ENCODE results near the gene ATXN10. TPM values are rescaled to one million over a fixed set of nuclear protein-coding genes. Genes with fewer than 3 reads are reported as not detected.

Gene ATXN10
- total RNA-seq, 6 donors from 2014 or later, result 90.2 to 137 (median 110) TPM

DNA sequence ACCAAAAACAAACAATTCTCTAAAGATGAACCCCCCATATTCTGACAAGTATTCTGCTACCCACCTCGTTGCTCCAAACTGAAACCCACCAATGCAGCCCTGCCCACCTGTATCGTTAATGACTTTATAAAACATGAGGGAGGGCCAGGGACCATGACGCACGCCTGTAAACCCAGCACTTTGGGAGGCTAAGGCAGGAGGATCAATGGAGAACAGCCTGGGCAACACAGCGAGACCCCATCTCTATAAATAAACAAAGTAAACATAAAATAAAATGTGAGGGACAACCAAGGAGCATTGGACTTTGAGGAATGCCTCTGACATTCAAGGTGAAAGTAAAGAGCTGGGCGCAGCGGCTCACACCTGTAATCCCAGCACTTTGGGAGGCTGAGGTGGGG, 39.8 kb upstream of the ATXN10 start:
- no peak overlapping the region for H3K4me3 ChIP-seq
- peaks cover 0 to 2% (median 0%) of the 10 kb centered on the region in 4 donors for H3K27me3 ChIP-seq
- no peak for TF ChIP-seq POLR2A (IDR thresholded peaks at IDR 0.05)
- no peak for TF ChIP-seq POLR2AphosphoS5 (IDR thresholded peaks at IDR 0.05)
- TF ChIP-seq EP300 (IDR thresholded peaks at IDR 0.05), result no peak
- TF ChIP-seq, protein P1, sequence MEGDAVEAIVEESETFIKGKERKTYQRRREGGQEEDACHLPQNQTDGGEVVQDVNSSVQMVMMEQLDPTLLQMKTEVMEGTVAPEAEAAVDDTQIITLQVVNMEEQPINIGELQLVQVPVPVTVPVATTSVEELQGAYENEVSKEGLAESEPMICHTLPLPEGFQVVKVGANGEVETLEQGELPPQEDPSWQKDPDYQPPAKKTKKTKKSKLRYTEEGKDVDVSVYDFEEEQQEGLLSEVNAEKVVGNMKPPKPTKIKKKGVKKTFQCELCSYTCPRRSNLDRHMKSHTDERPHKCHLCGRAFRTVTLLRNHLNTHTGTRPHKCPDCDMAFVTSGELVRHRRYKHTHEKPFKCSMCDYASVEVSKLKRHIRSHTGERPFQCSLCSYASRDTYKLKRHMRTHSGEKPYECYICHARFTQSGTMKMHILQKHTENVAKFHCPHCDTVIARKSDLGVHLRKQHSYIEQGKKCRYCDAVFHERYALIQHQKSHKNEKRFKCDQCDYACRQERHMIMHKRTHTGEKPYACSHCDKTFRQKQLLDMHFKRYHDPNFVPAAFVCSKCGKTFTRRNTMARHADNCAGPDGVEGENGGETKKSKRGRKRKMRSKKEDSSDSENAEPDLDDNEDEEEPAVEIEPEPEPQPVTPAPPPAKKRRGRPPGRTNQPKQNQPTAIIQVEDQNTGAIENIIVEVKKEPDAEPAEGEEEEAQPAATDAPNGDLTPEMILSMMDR (IDR thresholded peaks at IDR 0.05), result no peak
- no peak overlapping the region for H3K27ac ChIP-seq
- no peak for ATAC-seq (ENCODE audit: low FRiP score in 2 of 2)
- no peaks in the 10 kb centered on the region for H3K36me3 ChIP-seq
- H3K9me3 ChIP-seq, result no peaks in the 10 kb centered on the region
- no peak for DNase-seq
- H3K4me1 ChIP-seq, result peaks cover 0 to 8% (median 0%) of the 10 kb centered on the region in 4 donors
- WGBS, 2 donors, result 80 to 81% methylated on average over 7 of the region's 7 CpGs

GRCh38 chr22:45632791-45633515, 38.7 kb upstream of the ATXN10 start:
- 23 to 32% methylated on average over 15 of the region's 15 CpGs for WGBS, 2 donors
- Histone ChIP-seq H3K27ac (no peak overlapping the region), H3K4me3 (no peak overlapping the region), H3K4me1 (peaks cover 0 to 8% (median under 1%) of the 10 kb centered on the region in 4 donors), H3K27me3 (peaks cover 0 to 2% (median 0%) of the 10 kb centered on the region in 4 donors), H3K36me3 (no peaks in the 10 kb centered on the region), H3K9me3 (no peaks in the 10 kb centered on the region)
- TF ChIP-seq POLR2AphosphoS5 (IDR thresholded peaks at IDR 0.05), result no peak
- TF ChIP-seq, protein P1 (IDR thresholded peaks at IDR 0.05), result no peak
- no peak for TF ChIP-seq POLR2A (IDR thresholded peaks at IDR 0.05)
- no peak for TF ChIP-seq EP300 (IDR thresholded peaks at IDR 0.05)
- DNase-seq, result no peak
- ATAC-seq (ENCODE audit: low FRiP score in 2 of 2), result no peak

- H3K27me3 ChIP-seq, result peaks cover 0 to 2% (median 0%) of the 10 kb centered on the region in 4 donors
- WGBS, 2 donors, result 84 to 85% methylated on average over 7 of the region's 7 CpGs
- H3K27ac ChIP-seq, result no peak overlapping the region
- ATAC-seq (ENCODE audit: low FRiP score in 2 of 2) (no peak), DNase-seq (no peak)
- no peaks in the 10 kb centered on the region for H3K9me3 ChIP-seq
- TF ChIP-seq, protein P1 (IDR thresholded peaks at IDR 0.05), result no peak
- no peak for TF ChIP-seq POLR2AphosphoS5 (IDR thresholded peaks at IDR 0.05)
- no peak for TF ChIP-seq POLR2A (IDR thresholded peaks at IDR 0.05)
- TF ChIP-seq EP300 (IDR thresholded peaks at IDR 0.05), result no peak
- no peak overlapping the region for H3K4me3 ChIP-seq
- no peaks in the 10 kb centered on the region for H3K36me3 ChIP-seq
- H3K4me1 ChIP-seq, result peaks cover 10 to 17% (median 13%) of the 10 kb centered on the region in 4 donors
These were observed 35.0 kb upstream of the ATXN10 start for GRCh38 chr22:45636683-45637082.

DNA sequence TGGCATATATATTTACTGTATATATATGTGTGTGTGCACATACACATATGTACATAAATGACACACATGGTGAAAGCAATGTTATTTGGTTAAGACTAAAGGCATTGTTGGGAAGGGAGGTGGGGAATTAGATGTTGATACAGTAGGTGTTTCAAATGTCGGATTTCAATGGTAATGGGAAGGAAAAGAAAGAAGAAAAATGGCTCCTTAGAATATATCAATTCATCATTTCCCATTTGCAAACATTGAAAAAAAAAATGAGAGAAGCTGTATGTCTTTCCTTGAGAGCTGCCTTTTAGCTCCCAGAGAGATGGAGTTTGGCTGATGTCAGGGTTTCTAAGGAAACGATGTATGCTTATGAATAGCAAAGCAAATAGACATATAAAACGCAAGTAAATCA, 33.4 kb upstream of the ATXN10 start:
- H3K36me3 ChIP-seq, result no peaks in the 10 kb centered on the region
- DNase-seq (no peak), ATAC-seq (ENCODE audit: low FRiP score in 2 of 2) (no peak)
- no peak overlapping the region for H3K27ac ChIP-seq
- no peaks in the 10 kb centered on the region for H3K9me3 ChIP-seq
- peaks cover 0 to 2% (median 0%) of the 10 kb centered on the region in 4 donors for H3K27me3 ChIP-seq
- 51 to 68% methylated on average over 3 of the region's 3 CpGs for WGBS, 2 donors
- no peak overlapping the region for H3K4me3 ChIP-seq
- TF ChIP-seq EP300 (IDR thresholded peaks at IDR 0.05), result no peak
- TF ChIP-seq, protein P1 (IDR thresholded peaks at IDR 0.05), result no peak
- TF ChIP-seq POLR2AphosphoS5 (IDR thresholded peaks at IDR 0.05), result no peak
- no peak for TF ChIP-seq POLR2A (IDR thresholded peaks at IDR 0.05)
- peaks cover 10 to 17% (median 13%) of the 10 kb centered on the region in 4 donors for H3K4me1 ChIP-seq
